NCI-H146 treated with DMSO at 0.1 percent for 48 hours (cell line): ENCODE results near the gene HGD.
"Not testable (repeated sequence)": the region's sequence is repeated elsewhere in the genome, so short reads cannot be mapped to it uniquely, and the experiment has no call there.

Experiments
- DNase-seq: peaks from one replicate; lab custom pipeline; 2025; ENCODE audit not compliant: unreplicated experiment; lab: John Stamatoyannopoulos, UW

HGD gene

DNA sequence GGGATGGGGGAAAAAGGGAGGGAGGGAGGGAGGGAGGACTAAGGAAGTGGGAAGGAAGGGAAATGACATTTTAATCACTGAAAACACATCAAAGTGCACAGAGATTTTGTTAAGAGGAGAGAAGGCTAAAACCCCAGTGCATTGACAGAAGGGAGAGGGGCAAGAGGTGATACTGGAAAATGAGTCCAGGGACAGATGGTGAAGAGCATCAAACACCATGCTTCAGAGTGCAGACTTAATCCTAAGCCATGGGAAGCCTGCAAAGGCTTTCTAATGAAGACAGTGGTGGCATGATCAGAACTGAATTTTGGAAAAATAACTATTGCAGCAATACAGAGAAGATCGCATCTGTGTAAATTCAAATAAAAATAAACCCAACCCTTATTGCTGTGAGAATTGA, 41.8 kb downstream of the HGD start:
- DNase-seq = no peak

GRCh38 chr3:120638820-120639219, 43.2 kb downstream of the HGD start:
- not testable (repeated sequence) for DNase-seq

GRCh38 chr3:120637851-120638559, 44.0 kb downstream of the HGD start:
- DNase-seq = no peak

GRCh38 chr3:120636795-120637401, 45.1 kb downstream of the HGD start:
- no peak for DNase-seq

- DNase-seq = no peak
These were observed 47.5 kb downstream of the HGD start for GRCh38 chr3:120634539-120634938.

- no peak for DNase-seq
These were observed 56.9 kb downstream of the HGD start for GRCh38 chr3:120625159-120625586.

- no peak for DNase-seq
These were observed 58.3 kb downstream of the HGD start for GRCh38 chr3:120623727-120624093.

- DNase-seq = no peak
These were observed 58.9 kb downstream of the HGD start for GRCh38 chr3:120622870-120623726.

- DNase-seq = no peak
These were observed 59.6 kb downstream of the HGD start for GRCh38 chr3:120622457-120622856.

- not testable (repeated sequence) for DNase-seq
These were observed 65.3 kb downstream of the HGD start for GRCh38 chr3:120616745-120617144.

- peak; percentile 15 for DNase-seq
These were observed 66.0 kb downstream of the HGD start for GRCh38 chr3:120615847-120616609.

- no peak for DNase-seq
These were observed 67.3 kb downstream of the HGD start for GRCh38 chr3:120614765-120615164.

DNA sequence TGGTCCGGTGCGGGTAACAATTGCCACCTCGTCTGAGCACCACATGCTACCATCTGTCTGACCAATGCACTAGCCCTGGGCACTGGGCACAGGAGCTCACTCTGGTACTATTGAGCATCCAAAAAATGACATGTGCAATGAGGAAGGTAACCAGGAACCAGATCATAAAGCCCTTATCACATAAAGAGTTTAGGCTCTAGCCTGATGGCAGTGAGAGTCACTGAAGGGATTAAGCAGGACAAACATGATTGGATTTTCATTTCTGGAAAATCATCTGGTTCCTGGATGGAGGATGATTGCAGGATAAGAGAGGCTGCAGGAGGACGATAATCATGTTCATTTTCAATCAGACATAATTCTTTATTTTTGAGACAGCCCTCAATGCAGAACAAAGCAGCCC, 73.5 kb downstream of the HGD start:
- DNase-seq = no peak

- DNase-seq = no peak
These were observed 77.3 kb downstream of the HGD start for GRCh38 chr3:120604784-120605183.

DNA sequence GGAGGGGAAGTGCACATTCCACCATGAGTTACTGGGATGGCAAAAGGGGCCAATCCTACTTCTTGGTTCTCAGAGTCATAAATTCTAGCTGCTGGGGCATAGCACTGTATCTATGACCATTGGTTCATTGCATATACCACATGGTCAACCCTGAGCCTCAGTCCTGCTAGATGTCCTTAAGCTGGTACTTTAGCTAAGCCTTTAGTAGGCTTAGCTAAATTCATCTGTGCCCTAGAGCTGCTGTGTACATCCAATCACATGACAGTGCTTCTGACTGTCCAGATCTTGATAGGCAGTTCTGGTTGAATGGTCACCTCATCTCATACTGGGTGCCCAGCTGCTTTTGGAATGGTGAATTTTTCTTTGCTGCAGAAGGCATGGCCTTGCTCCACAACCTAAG, 77.7 kb downstream of the HGD start:
- DNase-seq = no peak

DNA sequence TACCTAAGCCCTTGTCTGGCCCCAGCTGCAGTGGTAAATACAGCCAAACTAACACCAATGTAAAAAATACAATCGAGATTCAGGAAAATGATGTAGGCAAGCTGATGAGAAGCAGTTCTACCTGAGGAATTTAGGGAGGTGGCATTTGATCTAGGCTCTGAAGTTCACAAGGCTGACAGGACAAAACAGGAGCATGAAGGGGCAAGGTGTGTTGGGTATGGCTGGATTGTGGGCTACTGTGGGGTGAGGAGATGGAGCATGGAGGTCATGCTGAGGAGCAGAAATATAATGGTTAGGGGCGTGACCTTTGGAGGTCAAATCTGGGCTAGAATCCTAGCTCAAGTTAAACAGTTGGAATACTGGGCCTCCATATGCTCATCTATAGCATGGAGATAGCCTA, 79.4 kb downstream of the HGD start:
- no peak for DNase-seq

DNA sequence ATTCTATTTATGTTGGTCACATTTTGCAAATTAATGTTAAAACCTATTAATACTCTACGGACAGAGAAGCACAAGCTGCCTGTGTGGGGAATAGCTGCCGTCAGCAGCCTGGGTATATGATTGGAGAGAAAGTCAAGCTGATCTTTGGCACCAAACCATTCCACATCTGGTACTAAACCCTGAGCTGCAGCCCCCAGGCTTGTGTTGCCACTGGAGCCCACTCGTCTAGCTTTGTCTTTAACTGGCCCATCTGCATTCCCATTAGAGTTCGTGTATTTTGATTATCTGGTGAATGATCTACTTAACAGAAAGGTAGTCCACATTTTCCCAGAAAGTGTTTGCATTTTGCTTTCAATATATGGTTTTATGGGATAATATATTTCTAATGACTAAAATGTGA, 80.5 kb downstream of the HGD start:
- no peak for DNase-seq

- no peak for DNase-seq
These were observed 82.8 kb downstream of the HGD start for GRCh38 chr3:120599211-120599610.

DNA sequence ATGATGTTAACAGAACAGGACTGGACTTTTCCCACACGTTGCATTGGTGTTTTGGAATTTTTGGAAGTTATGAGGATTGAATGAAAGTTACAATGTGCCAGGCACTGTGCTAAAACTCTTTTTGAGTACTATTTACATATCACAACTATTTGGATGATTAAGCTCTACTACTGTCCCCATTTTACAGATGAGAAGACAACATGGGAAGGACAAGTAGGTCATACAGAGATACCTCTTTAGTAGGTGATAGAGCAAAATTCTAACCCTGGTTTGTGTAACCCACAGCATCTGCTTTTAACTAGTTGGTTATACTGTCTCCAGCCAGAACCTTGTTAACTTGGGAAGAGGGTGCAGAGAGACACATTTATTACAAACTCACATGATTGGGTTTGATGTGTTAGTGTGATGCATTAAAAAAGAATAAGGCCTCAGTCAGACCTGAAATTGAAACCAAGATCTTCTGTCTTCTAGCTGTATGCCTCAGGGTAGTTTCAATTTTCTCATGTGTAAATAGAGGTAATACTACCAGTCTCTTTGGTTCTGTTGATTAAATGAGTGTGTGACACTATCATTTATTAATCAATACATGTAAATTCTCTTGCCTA, 84.5 kb downstream of the HGD start:
- DNase-seq = no peak

DNA sequence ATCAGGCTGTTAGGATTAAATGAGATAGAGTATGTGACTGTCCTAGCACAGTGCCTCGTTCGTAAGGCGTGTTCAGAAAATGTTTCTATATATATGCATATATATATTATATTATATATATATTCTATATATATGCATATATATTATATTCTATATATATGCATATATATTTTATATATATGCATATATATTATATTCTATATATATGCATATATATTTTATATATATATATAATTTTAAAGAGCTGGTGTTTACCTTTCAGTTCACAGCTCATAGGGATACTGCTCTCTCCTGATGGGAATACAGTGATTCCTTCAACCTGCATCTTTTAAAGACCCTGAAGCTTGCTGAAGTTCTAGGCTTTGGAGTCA, 85.2 kb downstream of the HGD start:
- DNase-seq = no peak
